Measurements from ENCODE around the gene PHLPP1. TPM values are rescaled to one million over a fixed set of nuclear protein-coding genes. Genes with fewer than 3 reads are reported as not detected.
"Not testable (repeated sequence)": the region's sequence is repeated elsewhere in the genome, so short reads cannot be mapped to it uniquely, and the experiment has no call there.

PHLPP1 gene
- total and polyA plus RNA-seq, 2 of the 13 experiments (the other 11 are each of a cell fraction or from before 2014, with no cell fraction given) = 9.8 to 18.5 TPM

- WGBS (ENCODE audit: low lambda C conversion rate) = 50% methylated on average over 2 of the region's 2 CpGs
- DNase-seq (ENCODE audit: low spot score) (no peak), ATAC-seq (no peak), FAIRE-seq (no peak)
- Histone ChIP-seq H3K4me1 (ENCODE audit: insufficient read depth, low read length) (no peaks in the 10 kb centered on the region), H3K9ac (ENCODE audit: insufficient read depth, low read depth, low read length) (no peak overlapping the region), H3K4me3 (replicated peaks in 1 of 3; ENCODE audit: insufficient read depth in 1 of 3, low read depth in 2 of 3, low read length in 3 of 3) (no peak overlapping the region), H3K27me3 (ENCODE audit: control insufficient read depth in 1 of 2, insufficient read depth in 2 of 2, low read length in 2 of 2) (no peaks in the 10 kb centered on the region), H3K27ac (ENCODE audit: extremely low read length, insufficient read depth, low read length) (no peak overlapping the region), H3K79me2 (ENCODE audit: insufficient read depth, low read length) (no peaks in the 10 kb centered on the region), H2AFZ (ENCODE audit: low read length) (no peak overlapping the region), H4K20me1 (ENCODE audit: insufficient read depth, low read length) (no peaks in the 10 kb centered on the region), H3K4me2 (ENCODE audit: low read depth, low read length) (no peak overlapping the region), H3K36me3 (replicated peaks in 1 of 2; ENCODE audit: control insufficient read depth in 1 of 2, insufficient read depth in 2 of 2, low read length in 2 of 2) (peaks cover 4 to 25% of the 10 kb centered on the region in 2 experiments; a peak in 4 of 5 replicates), H3K9me3 (ENCODE audit: low read length) (no peaks in the 10 kb centered on the region)
- BruUV-seq (replicated peaks) = no TSS peak
- ChIA-PET CTCF (ENCODE audit: low intra/inter-chr PET ratio, low total read pairs) (no interaction called here), POLR2A (no interaction called here)
- in situ Hi-C loops (cut with HindIII; ENCODE audit: extremely low pct_ligation_motif_present, low pct_unique_long_range_greater_than_20kb) (no loop called here), intact Hi-C loops (cut with micrococcal nuclease; ENCODE audit: unreplicated experiment) (no loop called here)
- TF ChIP-seq BRD4 (CRISPR knock-in tag; IDR thresholded peaks at IDR 0.05) (no peak), NFKBIZ (CRISPR knock-in tag; IDR thresholded peaks at IDR 0.05) (no peak), NBN (conservative IDR thresholded peaks at IDR 0.05) (no peak), ZIK1 (CRISPR knock-in tag; IDR thresholded peaks at IDR 0.05; ENCODE audit: borderline replicate concordance, low read depth) (no peak), ZNF414 (CRISPR knock-in tag; IDR thresholded peaks at IDR 0.05) (no peak), SIX1 (CRISPR knock-in tag; IDR thresholded peaks at IDR 0.05; ENCODE audit: borderline replicate concordance) (no peak), SIX4 (CRISPR knock-in tag; IDR thresholded peaks at IDR 0.05) (no peak), ATF7-NPFF (CRISPR knock-in tag; IDR thresholded peaks at IDR 0.05; ENCODE audit: low read depth) (no peak), JUNB (CRISPR knock-in tag; IDR thresholded peaks at IDR 0.05; ENCODE audit: borderline replicate concordance) (no peak), NKX3-1 (CRISPR knock-in tag; IDR thresholded peaks at IDR 0.05) (no peak), HOMEZ (CRISPR knock-in tag; IDR thresholded peaks at IDR 0.05; ENCODE audit: low read depth) (no peak), MXD3 (CRISPR knock-in tag; IDR thresholded peaks at IDR 0.05) (no peak), ZNF556 (CRISPR knock-in tag; IDR thresholded peaks at IDR 0.05; ENCODE audit: borderline replicate concordance) (no peak), SOX5 (CRISPR knock-in tag; IDR thresholded peaks at IDR 0.05; ENCODE audit: borderline replicate concordance) (no peak), POGZ (CRISPR knock-in tag; IDR thresholded peaks at IDR 0.05) (no peak)
These were observed 197.5 kb downstream of the PHLPP1 start for GRCh38 chr18:62912885-62913284.

DNA sequence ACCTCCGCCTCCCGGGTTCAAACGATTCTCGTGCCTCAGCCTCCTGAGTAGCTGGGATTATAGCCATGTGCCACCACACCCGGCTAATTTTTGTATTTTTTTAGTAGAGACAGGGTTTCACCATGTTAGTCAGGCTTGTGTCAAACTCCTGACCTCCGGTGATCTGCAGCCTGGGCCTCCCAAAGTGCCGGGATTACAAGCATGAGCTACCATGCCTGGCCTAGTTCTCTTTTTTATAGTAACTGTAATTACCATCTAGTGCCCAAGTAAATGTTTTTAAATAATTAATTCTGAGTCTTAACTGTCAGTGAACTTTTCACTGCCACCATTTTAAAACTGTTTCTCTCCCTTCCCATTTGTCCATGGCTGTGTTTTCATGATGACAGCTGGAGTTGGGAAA, 198.5 kb downstream of the PHLPP1 start:
- ATAC-seq; POLR2A ChIA-PET; DNase-seq (ENCODE audit: low spot score); H2AFZ ChIP-seq (ENCODE audit: low read length); in situ Hi-C loops (cut with HindIII; ENCODE audit: extremely low pct_ligation_motif_present, low pct_unique_long_range_greater_than_20kb); H3K27me3 ChIP-seq (ENCODE audit: control insufficient read depth in 1 of 2, insufficient read depth in 2 of 2, low read length in 2 of 2); H4K20me1 ChIP-seq (ENCODE audit: insufficient read depth, low read length); H3K9ac ChIP-seq (ENCODE audit: insufficient read depth, low read depth, low read length); intact Hi-C loops (cut with micrococcal nuclease; ENCODE audit: unreplicated experiment); H3K4me3 ChIP-seq (replicated peaks in 1 of 3; ENCODE audit: insufficient read depth in 1 of 3, low read depth in 2 of 3, low read length in 3 of 3); H3K9me3 ChIP-seq (ENCODE audit: low read length); H3K4me2 ChIP-seq (ENCODE audit: low read depth, low read length); FAIRE-seq; H3K4me1 ChIP-seq (ENCODE audit: insufficient read depth, low read length); BruUV-seq (replicated peaks); CTCF ChIA-PET (ENCODE audit: low intra/inter-chr PET ratio, low total read pairs); H3K27ac ChIP-seq (ENCODE audit: extremely low read length, insufficient read depth, low read length); H3K79me2 ChIP-seq (ENCODE audit: insufficient read depth, low read length): not testable (repeated sequence)
- 99% methylated on average over 7 of the region's 7 CpGs for WGBS (ENCODE audit: low lambda C conversion rate)
- H3K36me3 ChIP-seq (replicated peaks in 1 of 2; ENCODE audit: control insufficient read depth in 1 of 2, insufficient read depth in 2 of 2, low read length in 2 of 2) = peaks cover 4 to 25% of the 10 kb centered on the region in 2 experiments; a peak in 4 of 5 replicates
